ENCODE data around the gene LAT.
A peak's percentile ranks its signal among the peaks of the same experiment; 100 is the strongest.
"Not testable (repeated sequence)": the region's sequence is repeated elsewhere in the genome, so short reads cannot be mapped to it uniquely, and the experiment has no call there.

LAT gene

GRCh38 chr16:28977703-28978662 lies 6.9 kb upstream of the LAT start:
- peak; percentile 24 for DNase-seq

DNA sequence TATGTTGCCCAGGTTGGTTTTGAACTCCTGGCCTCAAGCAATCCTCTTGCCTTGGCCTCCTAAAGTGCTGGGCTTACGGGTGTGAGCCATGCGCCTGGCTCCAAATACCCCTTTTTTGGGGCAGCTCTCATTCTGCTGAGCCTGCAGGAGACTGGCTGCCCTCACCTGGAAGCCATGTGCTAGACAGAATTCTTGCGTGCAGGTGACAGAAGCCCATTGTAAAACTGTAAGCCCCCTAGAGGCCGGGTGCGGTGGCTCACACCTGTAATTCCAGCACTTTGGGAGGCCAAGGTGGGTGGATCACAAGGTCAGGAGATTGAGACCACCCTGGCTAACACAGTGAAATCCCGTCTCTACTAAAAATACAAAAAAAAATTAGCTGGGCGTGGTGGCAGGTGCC lies 4.5 kb upstream of the LAT start:
- not testable (repeated sequence) for DNase-seq

DNA sequence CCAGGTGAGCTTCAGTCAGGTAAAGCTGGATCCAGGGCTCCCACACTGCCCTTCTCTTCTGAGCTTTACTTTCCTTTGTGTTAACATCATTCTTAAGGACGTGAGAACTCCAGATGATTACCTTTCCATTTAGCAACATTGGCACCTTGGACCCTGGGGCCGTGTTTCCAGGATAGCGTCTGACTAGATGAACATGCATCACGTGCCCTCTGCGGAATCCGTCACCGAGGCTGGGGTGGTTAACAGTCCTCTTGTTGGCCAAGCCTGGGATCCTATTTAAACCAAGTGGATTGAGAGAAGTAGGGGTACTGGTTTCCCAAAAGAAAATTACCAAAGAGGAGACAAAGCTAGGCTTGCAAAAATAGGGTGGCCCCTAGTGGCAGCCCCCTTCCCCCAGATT lies 3.9 kb upstream of the LAT start:
- DNase-seq, result no peak

GRCh38 chr16:28981517-28981916 lies 3.3 kb upstream of the LAT start:
- DNase-seq, result no peak

GRCh38 chr16:28982418-28982817 lies 2.4 kb upstream of the LAT start:
- no peak for DNase-seq

GRCh38 chr16:28982949-28983348 lies 1.9 kb upstream of the LAT start:
- no peak for DNase-seq

GRCh38 chr16:28983644-28984043 lies 1.2 kb upstream of the LAT start:
- DNase-seq, result no peak

GRCh38 chr16:28984091-28984490 lies 761 bp upstream of the LAT start:
- no peak for DNase-seq

- DNase-seq, result no peak
Observed at GRCh38 chr16:28985211-28986041, 574 bp downstream of the LAT start.

GRCh38 chr16:28986046-28986445 lies 1.2 kb downstream of the LAT start:
- DNase-seq, result no peak

- no peak for DNase-seq
Observed at GRCh38 chr16:28986492-28986891, 1.6 kb downstream of the LAT start.

GRCh38 chr16:28987170-28987853 lies 2.5 kb downstream of the LAT start:
- no peak for DNase-seq

- DNase-seq, result no peak
Observed at GRCh38 chr16:28989363-28989762, 4.5 kb downstream of the LAT start.

- DNase-seq, result no peak
Observed at GRCh38 chr16:28990375-28991040, 5.7 kb downstream of the LAT start.

GRCh38 chr16:28991687-28992086 lies 6.8 kb downstream of the LAT start:
- no peak for DNase-seq

DNA sequence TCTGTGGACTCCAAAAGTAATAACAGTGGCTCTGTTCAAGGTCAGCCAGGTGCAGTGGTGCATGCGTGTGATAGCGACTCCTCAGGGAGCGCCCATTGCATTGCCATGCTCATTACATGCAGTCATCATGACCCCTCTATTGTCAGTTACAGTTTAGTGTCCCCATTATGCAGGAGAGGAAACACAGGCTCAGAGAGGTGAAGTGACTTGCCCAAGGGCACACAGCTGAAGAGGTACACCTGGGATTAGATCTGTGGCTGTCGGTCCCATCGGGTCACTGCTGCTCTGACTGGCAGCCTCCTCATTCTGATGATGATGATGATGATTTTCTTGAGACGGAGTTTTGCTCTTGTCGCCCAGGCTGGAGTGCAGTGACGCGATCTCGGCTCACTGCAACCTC lies 7.6 kb downstream of the LAT start:
- DNase-seq, result no peak

- no peak for DNase-seq
Observed at GRCh38 chr16:28998837-28999236, 14.0 kb downstream of the LAT start.

- DNase-seq, result no peak
Observed at GRCh38 chr16:28999577-28999976, 14.7 kb downstream of the LAT start.

- DNase-seq, result no peak
Observed at GRCh38 chr16:29000019-29000418, 15.2 kb downstream of the LAT start.

- DNase-seq, result not testable (repeated sequence)
Observed at GRCh38 chr16:29004496-29005139, 19.8 kb downstream of the LAT start.

DNA sequence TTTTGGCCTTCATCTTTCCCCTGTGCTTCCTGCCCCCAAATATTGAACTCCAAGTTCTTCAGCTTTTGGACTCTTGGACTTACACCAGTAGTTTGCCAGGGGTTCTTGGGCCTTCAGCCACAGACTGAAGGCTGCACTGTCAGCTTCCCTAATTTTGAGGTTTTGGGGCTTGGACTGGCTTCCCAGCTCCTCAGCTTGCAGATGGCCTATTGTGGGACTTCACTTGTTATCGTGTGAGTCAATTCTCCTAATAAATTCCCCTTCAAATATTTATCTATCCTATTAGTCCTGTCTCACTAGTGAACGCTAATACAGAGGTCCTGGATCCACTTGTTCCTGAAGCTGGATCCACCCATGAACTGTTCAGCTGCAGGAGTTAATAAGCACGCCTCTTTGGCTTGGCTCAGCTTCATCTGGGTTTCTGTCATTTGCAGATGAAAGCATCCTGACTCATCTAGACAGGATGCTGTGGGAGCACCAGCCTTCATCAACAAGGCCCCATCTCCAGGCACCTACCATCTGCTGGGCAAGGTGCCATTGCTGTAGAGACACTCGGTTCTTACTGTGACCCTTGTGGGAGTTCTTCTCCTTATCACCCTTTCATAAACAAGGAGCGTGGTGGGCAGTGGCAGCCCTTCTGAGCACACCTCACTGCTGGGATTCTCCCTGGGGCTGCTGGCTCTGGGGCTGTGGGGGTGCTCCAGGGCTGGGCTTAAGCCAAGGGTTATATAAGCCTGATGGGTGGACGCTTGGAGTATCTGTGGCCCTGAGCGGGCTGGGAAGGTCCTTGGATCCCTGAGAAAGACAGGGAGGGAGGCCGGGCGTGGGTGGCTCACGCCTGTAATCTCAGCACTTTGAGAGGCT lies 23.1 kb downstream of the LAT start:
- no peak for DNase-seq

Data from NCI-H345 (cell line).